ENCODE results near the gene TSPOAP1. TPM values are rescaled to one million over a fixed set of nuclear protein-coding genes. Genes with fewer than 3 reads are reported as not detected.
A peak's percentile ranks its signal among the peaks of the same experiment; 100 is the strongest.

The TSPOAP1 gene
- total RNA-seq, 1 donor from 2014 or later = 21.0 TPM

DNA sequence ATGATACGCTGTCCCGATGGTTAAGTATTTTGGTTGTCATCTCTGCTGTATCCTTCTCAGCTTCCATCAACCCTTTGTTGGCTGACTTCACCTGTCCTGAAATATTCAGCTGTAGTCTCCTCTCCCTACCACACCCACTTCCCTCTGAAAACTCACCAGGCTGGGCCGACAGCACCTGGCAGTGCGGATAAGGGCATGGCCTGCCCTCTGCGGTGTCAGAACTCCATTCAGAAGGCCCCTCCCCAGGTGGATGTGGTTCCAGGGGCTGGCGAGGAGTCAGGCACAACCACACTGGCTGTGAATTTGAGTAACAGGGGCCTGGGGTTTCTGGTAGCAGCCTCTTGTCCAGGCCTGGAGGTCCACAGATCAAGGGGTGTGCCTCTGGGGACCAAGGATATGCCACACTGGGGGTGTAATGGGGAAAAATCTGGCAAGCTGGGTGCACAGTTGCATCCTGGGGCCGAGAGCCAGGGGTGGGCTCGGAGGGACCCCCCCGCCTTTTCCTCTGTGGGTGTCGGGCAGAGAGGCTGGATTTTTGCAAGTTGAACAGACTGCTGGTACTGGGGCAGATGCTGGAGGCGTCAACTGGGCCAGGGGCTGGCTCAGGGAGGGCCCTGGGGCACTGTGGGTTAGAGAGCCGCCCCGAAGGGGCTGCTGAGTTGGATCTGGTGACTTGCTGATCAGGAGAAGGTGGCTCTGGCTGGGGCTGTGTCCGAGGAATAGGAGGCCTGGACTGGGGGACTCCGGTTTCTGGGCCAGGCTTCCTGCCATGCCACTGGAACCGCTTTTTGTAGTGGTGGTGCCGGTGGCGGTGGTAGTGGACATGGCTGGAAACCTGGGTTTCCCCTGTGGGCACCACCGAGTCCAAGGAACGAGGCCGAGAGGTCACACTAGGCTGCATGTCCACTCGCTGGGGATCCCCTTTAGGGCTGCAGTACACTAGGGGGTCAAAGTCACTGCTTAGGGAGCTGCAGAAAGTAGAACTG lies 29.0 kb upstream of the TSPOAP1 start:
- ATAC-seq (no peak), DNase-seq (peak; percentile 59)
- H3K4me3 ChIP-seq = no peak overlapping the region
- TF ChIP-seq, protein P1, sequence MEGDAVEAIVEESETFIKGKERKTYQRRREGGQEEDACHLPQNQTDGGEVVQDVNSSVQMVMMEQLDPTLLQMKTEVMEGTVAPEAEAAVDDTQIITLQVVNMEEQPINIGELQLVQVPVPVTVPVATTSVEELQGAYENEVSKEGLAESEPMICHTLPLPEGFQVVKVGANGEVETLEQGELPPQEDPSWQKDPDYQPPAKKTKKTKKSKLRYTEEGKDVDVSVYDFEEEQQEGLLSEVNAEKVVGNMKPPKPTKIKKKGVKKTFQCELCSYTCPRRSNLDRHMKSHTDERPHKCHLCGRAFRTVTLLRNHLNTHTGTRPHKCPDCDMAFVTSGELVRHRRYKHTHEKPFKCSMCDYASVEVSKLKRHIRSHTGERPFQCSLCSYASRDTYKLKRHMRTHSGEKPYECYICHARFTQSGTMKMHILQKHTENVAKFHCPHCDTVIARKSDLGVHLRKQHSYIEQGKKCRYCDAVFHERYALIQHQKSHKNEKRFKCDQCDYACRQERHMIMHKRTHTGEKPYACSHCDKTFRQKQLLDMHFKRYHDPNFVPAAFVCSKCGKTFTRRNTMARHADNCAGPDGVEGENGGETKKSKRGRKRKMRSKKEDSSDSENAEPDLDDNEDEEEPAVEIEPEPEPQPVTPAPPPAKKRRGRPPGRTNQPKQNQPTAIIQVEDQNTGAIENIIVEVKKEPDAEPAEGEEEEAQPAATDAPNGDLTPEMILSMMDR (IDR thresholded peaks at IDR 0.05) = no peak
- H3K36me3 ChIP-seq = peaks cover 7% of the 10 kb centered on the region
- H3K27me3 ChIP-seq = no peaks in the 10 kb centered on the region
- intact Hi-C loops (cut with DNase I) = no loop called here
- H3K4me1 ChIP-seq = peaks cover 4% of the 10 kb centered on the region
- no peak overlapping the region for H3K27ac ChIP-seq
- no peaks in the 10 kb centered on the region for H3K9me3 ChIP-seq

DNA sequence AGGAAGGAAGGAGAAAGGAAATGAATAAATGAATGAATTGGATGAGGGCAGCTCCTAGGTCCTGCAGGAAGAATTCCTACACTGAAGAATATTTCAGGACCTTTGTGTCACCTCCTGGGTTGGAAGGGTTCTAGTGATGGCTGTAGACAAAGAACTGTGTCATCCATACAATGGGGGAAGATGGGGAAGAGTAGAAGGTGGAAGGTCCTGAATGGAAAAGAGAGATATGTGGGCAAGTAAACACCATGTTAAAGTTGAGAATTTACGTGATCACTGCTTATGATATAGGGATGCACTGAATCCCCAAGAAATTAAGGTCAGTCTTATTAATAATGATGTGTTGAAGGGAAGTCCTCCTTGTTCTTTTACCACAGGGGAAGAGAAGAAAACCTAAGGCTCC lies 27.6 kb upstream of the TSPOAP1 start:
- H3K27ac ChIP-seq = no peak overlapping the region
- ATAC-seq (no peak), DNase-seq (no peak)
- intact Hi-C loops (cut with DNase I) = no loop called here
- TF ChIP-seq, protein P1 (IDR thresholded peaks at IDR 0.05) = no peak
- peaks cover 6% of the 10 kb centered on the region for H3K4me1 ChIP-seq
- H3K27me3 ChIP-seq = no peaks in the 10 kb centered on the region
- no peak overlapping the region for H3K4me3 ChIP-seq
- H3K9me3 ChIP-seq = no peaks in the 10 kb centered on the region
- peaks cover 7% of the 10 kb centered on the region for H3K36me3 ChIP-seq

DNA sequence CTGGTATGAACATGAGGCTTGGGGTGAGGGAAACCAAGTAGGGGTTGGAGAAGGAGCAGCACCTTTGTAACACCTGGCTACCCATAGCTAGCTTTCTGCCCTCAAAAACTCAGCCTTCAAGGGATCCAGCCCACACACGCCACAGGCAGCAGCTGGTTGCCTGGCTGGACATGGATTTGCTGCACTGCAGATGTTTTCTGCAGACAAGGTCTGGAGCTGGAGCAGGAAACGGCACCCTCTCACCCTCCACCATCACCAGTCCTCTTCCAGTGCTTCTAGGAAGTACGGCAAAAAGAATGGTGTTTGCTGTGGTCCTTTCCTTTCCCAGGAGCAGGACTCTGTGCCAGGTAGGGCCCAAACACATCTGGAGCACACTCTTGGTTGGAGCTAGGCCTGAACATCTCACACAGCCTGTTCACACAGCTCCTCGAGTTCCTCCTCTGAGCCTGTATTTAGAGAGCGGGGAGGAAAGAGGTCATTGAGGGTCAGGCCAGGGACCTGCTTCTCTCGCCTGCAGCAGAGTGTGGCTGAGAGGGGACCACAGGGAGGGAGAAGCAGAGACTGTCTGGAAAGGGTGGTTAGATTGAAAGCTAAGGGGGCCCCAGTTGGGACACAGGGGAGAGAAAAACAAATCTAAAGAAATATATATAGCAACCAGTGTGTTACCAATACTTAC lies 26.1 kb upstream of the TSPOAP1 start:
- no peak for ATAC-seq
- no peaks in the 10 kb centered on the region for H3K27me3 ChIP-seq
- no peak overlapping the region for H3K27ac ChIP-seq
- no peak overlapping the region for H3K4me3 ChIP-seq
- intact Hi-C loops (cut with DNase I) = no loop called here
- no peaks in the 10 kb centered on the region for H3K9me3 ChIP-seq
- peak; percentile 51 for DNase-seq
- peaks cover 17% of the 10 kb centered on the region for H3K36me3 ChIP-seq
- H3K4me1 ChIP-seq = peaks cover 9% of the 10 kb centered on the region
- TF ChIP-seq, protein P1 (IDR thresholded peaks at IDR 0.05) = no peak

DNA sequence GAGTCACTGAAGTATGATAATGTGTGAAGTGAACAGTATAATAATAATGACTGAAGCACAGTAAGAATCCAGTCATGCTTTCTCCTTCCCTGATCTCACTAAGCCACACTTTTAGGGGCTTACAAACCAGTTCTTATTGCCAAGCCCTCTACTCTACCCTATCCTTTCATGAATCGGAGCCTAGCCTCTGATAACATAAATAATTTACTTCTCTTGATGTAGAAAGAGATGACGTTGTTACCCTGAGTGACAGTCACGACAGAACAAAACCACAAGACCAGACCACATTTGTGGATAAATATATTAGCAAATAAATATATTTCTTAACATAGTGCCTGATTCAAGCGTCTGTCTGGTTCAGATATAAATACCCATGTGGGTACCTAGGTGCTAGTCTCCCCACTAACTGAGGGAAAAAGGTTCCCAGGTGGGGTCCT lies 24.8 kb upstream of the TSPOAP1 start:
- H3K9me3 ChIP-seq = no peaks in the 10 kb centered on the region
- intact Hi-C loops (cut with DNase I) = no loop called here
- peak overlapping the region; percentile 97 for H3K27ac ChIP-seq
- H3K27me3 ChIP-seq = no peaks in the 10 kb centered on the region
- H3K4me3 ChIP-seq = peak overlapping the region; percentile 95
- TF ChIP-seq, protein P1 (IDR thresholded peaks at IDR 0.05) = no peak
- H3K36me3 ChIP-seq = peaks cover 29% of the 10 kb centered on the region
- no peak for DNase-seq
- H3K4me1 ChIP-seq = peaks cover 9% of the 10 kb centered on the region
- ATAC-seq = no peak

DNA sequence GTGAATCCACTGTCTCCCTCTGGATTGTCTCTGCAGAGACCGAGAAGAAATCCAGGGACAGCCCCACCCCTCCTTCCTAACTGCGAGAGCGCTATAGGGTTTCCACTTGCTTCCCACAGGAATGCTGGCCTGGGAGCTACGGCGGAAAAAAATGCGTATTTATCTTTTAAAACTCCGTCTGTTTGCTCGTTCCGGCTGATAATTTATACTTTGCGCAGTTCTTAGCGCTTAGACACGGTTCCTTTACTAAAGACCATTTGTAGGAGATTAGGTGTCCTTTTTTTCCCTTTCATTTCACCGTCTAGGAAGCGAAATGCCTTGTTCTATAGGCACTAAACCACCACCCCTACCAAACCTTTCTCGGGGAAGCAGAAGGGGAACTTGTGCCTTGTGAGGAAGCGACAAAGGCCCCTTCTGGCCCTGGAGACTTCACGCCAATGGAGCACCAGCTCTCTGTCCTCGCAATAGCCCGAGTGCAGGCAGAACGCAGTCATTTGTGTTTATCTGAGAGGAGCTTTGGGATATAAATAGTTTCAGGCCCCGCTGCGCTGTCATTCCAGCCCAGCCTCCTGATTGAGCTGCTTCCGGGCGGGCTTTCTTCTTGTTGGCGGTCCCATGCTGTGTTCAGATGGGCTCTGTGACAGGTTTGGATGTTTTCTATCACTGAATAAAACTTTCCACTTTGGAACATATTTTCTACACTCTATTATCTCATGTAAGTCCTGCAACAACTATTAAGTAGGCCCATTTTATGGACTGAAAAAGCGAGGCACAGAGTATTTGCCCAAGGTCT lies 24.2 kb upstream of the TSPOAP1 start:
- Histone ChIP-seq H3K36me3 (peaks cover 29% of the 10 kb centered on the region), H3K27me3 (no peaks in the 10 kb centered on the region), H3K27ac (peak overlapping the region; percentile 97), H3K9me3 (no peaks in the 10 kb centered on the region), H3K4me3 (peak overlapping the region; percentile 95), H3K4me1 (peaks cover 9% of the 10 kb centered on the region)
- DNase-seq = peak; percentile 68
- ATAC-seq = peak; percentile 35
- TF ChIP-seq, protein P1 (IDR thresholded peaks at IDR 0.05) = no peak
- intact Hi-C loops (cut with DNase I) = no loop called here
